C4-2B (cell line): ENCODE measurements around the gene KRTAP4-1.

Experiments used
- ZFX ChIP-seq: fragments of 450-650 bp; IDR thresholded peaks from 2 replicates; pipeline ENCODE4 v1.6.1; 2017
- TF ChIP-seq, protein P1 (sequence below): fragments of 450-650 bp; conservative IDR thresholded peaks from 2 replicates; pipeline ENCODE4 v1.5.1; 2017; ENCODE audit warnings: mild to moderate bottlenecking

- TF ChIP-seq, protein P1, sequence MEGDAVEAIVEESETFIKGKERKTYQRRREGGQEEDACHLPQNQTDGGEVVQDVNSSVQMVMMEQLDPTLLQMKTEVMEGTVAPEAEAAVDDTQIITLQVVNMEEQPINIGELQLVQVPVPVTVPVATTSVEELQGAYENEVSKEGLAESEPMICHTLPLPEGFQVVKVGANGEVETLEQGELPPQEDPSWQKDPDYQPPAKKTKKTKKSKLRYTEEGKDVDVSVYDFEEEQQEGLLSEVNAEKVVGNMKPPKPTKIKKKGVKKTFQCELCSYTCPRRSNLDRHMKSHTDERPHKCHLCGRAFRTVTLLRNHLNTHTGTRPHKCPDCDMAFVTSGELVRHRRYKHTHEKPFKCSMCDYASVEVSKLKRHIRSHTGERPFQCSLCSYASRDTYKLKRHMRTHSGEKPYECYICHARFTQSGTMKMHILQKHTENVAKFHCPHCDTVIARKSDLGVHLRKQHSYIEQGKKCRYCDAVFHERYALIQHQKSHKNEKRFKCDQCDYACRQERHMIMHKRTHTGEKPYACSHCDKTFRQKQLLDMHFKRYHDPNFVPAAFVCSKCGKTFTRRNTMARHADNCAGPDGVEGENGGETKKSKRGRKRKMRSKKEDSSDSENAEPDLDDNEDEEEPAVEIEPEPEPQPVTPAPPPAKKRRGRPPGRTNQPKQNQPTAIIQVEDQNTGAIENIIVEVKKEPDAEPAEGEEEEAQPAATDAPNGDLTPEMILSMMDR = no peak
- TF ChIP-seq ZFX = no peak
These were observed 30.9 kb downstream of the KRTAP4-1 start for GRCh38 chr17:41153856-41154255.
